Skeletal muscle satellite cell (primary cell): Measurements from ENCODE around the gene RRP1.

Experiments
- H3K27me3 ChIP-seq: 2 replicates; pipeline ENCODE4 v1.7.0; 2013; ENCODE audit warnings: low read length; ENCODE audit not compliant: control insufficient read depth, insufficient read depth
- H3K36me3 ChIP-seq: 2 replicates; pipeline ENCODE4 v1.7.0; 2013; ENCODE audit warnings: mild to moderate bottlenecking, control low read depth, low read length; ENCODE audit not compliant: insufficient read depth
- H3K4me1 ChIP-seq: 2 replicates; pipeline ENCODE4 v1.7.0; 2013; ENCODE audit warnings: low read length; ENCODE audit not compliant: control insufficient read depth, insufficient read depth
- H3K4me2 ChIP-seq: 2 replicates; pipeline ENCODE4 v1.7.0; 2013; ENCODE audit warnings: mild to moderate bottlenecking, low read length
- H3K4me3 ChIP-seq: 2 replicates; pipeline ENCODE4 v1.7.0; 2013; ENCODE audit warnings: low read length
- H3K9ac ChIP-seq: 2 replicates; pipeline ENCODE4 v1.7.0; 2013; ENCODE audit warnings: mild to moderate bottlenecking, low read depth, low read length, moderate library complexity
- H3K9me3 ChIP-seq: replicated peaks from 2 replicates; pipeline ENCODE4 v1.7.0; 2013; ENCODE audit warnings: mild to moderate bottlenecking, control low read depth, low read length

RRP1 gene

GRCh38 chr21:43799301-43799840 is 10.0 kb downstream of the RRP1 start:
- H3K36me3 ChIP-seq = peaks cover 85% of the 10 kb centered on the region
- H3K4me3 ChIP-seq = no peak overlapping the region

GRCh38 chr21:43800124-43800523 is 10.7 kb downstream of the RRP1 start:
- Histone ChIP-seq H3K36me3 (peaks cover 80% of the 10 kb centered on the region), H3K9ac (no peak overlapping the region), H3K27me3 (no peaks in the 10 kb centered on the region), H3K9me3 (no peaks in the 10 kb centered on the region), H3K4me3 (no peak overlapping the region), H3K4me1 (no peaks in the 10 kb centered on the region), H3K4me2 (no peak overlapping the region)

More at GRCh38 chr21:43799301-43799840, 10.0 kb downstream of the RRP1 start:
- no peaks in the 10 kb centered on the region for H3K27me3 ChIP-seq
- H3K4me2 ChIP-seq = no peak overlapping the region
- no peaks in the 10 kb centered on the region for H3K9me3 ChIP-seq
- H3K4me1 ChIP-seq = no peaks in the 10 kb centered on the region
- H3K9ac ChIP-seq = no peak overlapping the region

GRCh38 chr21:43800566-43800965 is 11.2 kb downstream of the RRP1 start:
- Histone ChIP-seq H3K36me3 (peaks cover 75% of the 10 kb centered on the region), H3K4me3 (no peak overlapping the region), H3K27me3 (no peaks in the 10 kb centered on the region), H3K9me3 (no peaks in the 10 kb centered on the region), H3K4me1 (no peaks in the 10 kb centered on the region), H3K9ac (no peak overlapping the region), H3K4me2 (no peak overlapping the region)

GRCh38 chr21:43801006-43801783 is 11.8 kb downstream of the RRP1 start:
- H3K4me1 ChIP-seq = no peaks in the 10 kb centered on the region
- H3K9ac ChIP-seq = no peak overlapping the region
- no peaks in the 10 kb centered on the region for H3K27me3 ChIP-seq
- H3K4me2 ChIP-seq = no peak overlapping the region
- no peak overlapping the region for H3K4me3 ChIP-seq
- H3K9me3 ChIP-seq = no peaks in the 10 kb centered on the region
- peaks cover 70% of the 10 kb centered on the region for H3K36me3 ChIP-seq

- Histone ChIP-seq H3K4me3 (no peak overlapping the region), H3K36me3 (peaks cover 55% of the 10 kb centered on the region), H3K4me1 (no peaks in the 10 kb centered on the region), H3K27me3 (no peaks in the 10 kb centered on the region), H3K9ac (no peak overlapping the region), H3K9me3 (no peaks in the 10 kb centered on the region), H3K4me2 (no peak overlapping the region)
Observed at GRCh38 chr21:43802713-43803313, 13.4 kb downstream of the RRP1 start.

- no peak overlapping the region for H3K4me2 ChIP-seq
- no peaks in the 10 kb centered on the region for H3K4me1 ChIP-seq
- H3K36me3 ChIP-seq = peaks cover 46% of the 10 kb centered on the region
- H3K27me3 ChIP-seq = no peaks in the 10 kb centered on the region
- no peaks in the 10 kb centered on the region for H3K9me3 ChIP-seq
- H3K9ac ChIP-seq = no peak overlapping the region
- H3K4me3 ChIP-seq = no peak overlapping the region
Observed at GRCh38 chr21:43803558-43804300, 14.4 kb downstream of the RRP1 start.

- Histone ChIP-seq H3K4me1 (no peaks in the 10 kb centered on the region), H3K36me3 (peaks cover 34% of the 10 kb centered on the region), H3K27me3 (no peaks in the 10 kb centered on the region)
Observed at GRCh38 chr21:43805275-43805800, 16.0 kb downstream of the RRP1 start.

GRCh38 chr21:43806017-43806710 is 16.8 kb downstream of the RRP1 start:
- Histone ChIP-seq H3K36me3 (peaks cover 26% of the 10 kb centered on the region), H3K9me3 (no peaks in the 10 kb centered on the region), H3K9ac (no peak overlapping the region), H3K4me1 (peaks cover 3% of the 10 kb centered on the region), H3K27me3 (no peaks in the 10 kb centered on the region), H3K4me3 (no peak overlapping the region), H3K4me2 (no peak overlapping the region)

More at GRCh38 chr21:43805275-43805800, 16.0 kb downstream of the RRP1 start:
- H3K4me2 ChIP-seq = no peak overlapping the region
- no peak overlapping the region for H3K9ac ChIP-seq
- no peaks in the 10 kb centered on the region for H3K9me3 ChIP-seq
- no peak overlapping the region for H3K4me3 ChIP-seq

GRCh38 chr21:43808367-43808766 is 19.0 kb downstream of the RRP1 start:
- H3K4me1 ChIP-seq = peaks cover 16% of the 10 kb centered on the region
- no peak overlapping the region for H3K9ac ChIP-seq
- H3K9me3 ChIP-seq = no peaks in the 10 kb centered on the region
- H3K36me3 ChIP-seq = peaks cover 6% of the 10 kb centered on the region
- H3K4me3 ChIP-seq = no peak overlapping the region
- H3K4me2 ChIP-seq = no peak overlapping the region
- H3K27me3 ChIP-seq = no peaks in the 10 kb centered on the region

- no peaks in the 10 kb centered on the region for H3K9me3 ChIP-seq
Observed at GRCh38 chr21:43808832-43809251, 19.5 kb downstream of the RRP1 start.

More at GRCh38 chr21:43808832-43809251, 19.5 kb downstream of the RRP1 start:
- no peaks in the 10 kb centered on the region for H3K27me3 ChIP-seq
- no peak overlapping the region for H3K4me2 ChIP-seq
- H3K4me1 ChIP-seq = peaks cover 16% of the 10 kb centered on the region
- H3K9ac ChIP-seq = no peak overlapping the region
- H3K36me3 ChIP-seq = peaks cover 2% of the 10 kb centered on the region
- H3K4me3 ChIP-seq = no peak overlapping the region
